HL-60 (cell line): ENCODE measurements around the gene ACD.

Experiments used
- DNase-seq, 2 experiments: peaks; one replicate each; pipeline ENCODE4 v3.0.0-alpha.2; 2010 to 2020; ENCODE audit warnings: low read depth in 1 of 2, low spot score in 1 of 2
- H3K27ac ChIP-seq: fragments of 250-450 bp; sonication (Bioruptor Pico); replicated peaks from 2 replicates; pipeline ENCODE4 v1.5.1; 2020; ENCODE audit warnings: mild to moderate bottlenecking, moderate library complexity
- H3K27me3 ChIP-seq: fragments of 250-450 bp; sonication (Bioruptor Pico); 2 replicates; pipeline ENCODE4 v1.5.1; 2021; ENCODE audit warnings: mild to moderate bottlenecking, moderate library complexity; ENCODE audit not compliant: insufficient read depth, poor library complexity, severe bottlenecking
- H3K4me3 ChIP-seq: replicated peaks from 2 replicates; pipeline ENCODE4 v1.5.1; 2011; ENCODE audit warnings: mild to moderate bottlenecking, control low read depth, low read length; ENCODE audit not compliant: insufficient read depth
- CTCF ChIP-seq: IDR thresholded peaks from one replicate; pipeline ENCODE4 v1.5.1; 2011; ENCODE audit warnings: low read length, control low read depth, inconsistent platforms; ENCODE audit not compliant: insufficient read depth
- GABPA ChIP-seq: IDR thresholded peaks from 2 replicates; pipeline ENCODE4 v1.6.1; 2012; ENCODE audit warnings: low read depth
- POLR2AphosphoS5 ChIP-seq: IDR thresholded peaks from 2 replicates; pipeline ENCODE4 v1.6.1; 2012; ENCODE audit warnings: low read depth
- REST ChIP-seq: IDR thresholded peaks from 2 replicates; pipeline ENCODE4 v1.6.1; 2012; ENCODE audit warnings: low read depth; ENCODE audit not compliant: insufficient replicate concordance
- SPI1 ChIP-seq: IDR thresholded peaks from 2 replicates; pipeline ENCODE4 v1.6.1; 2012; ENCODE audit warnings: low read depth, mild to moderate bottlenecking, borderline replicate concordance

Gene ACD

GRCh38 chr16:67702130-67702529 lies 42.1 kb upstream of the ACD start:
- TF ChIP-seq CTCF (no peak), REST (no peak), SPI1 (no peak), POLR2AphosphoS5 (no peak), GABPA (no peak)
- H3K4me3 ChIP-seq = no peak overlapping the region
- H3K27me3 ChIP-seq = no peaks in the 10 kb centered on the region

DNA sequence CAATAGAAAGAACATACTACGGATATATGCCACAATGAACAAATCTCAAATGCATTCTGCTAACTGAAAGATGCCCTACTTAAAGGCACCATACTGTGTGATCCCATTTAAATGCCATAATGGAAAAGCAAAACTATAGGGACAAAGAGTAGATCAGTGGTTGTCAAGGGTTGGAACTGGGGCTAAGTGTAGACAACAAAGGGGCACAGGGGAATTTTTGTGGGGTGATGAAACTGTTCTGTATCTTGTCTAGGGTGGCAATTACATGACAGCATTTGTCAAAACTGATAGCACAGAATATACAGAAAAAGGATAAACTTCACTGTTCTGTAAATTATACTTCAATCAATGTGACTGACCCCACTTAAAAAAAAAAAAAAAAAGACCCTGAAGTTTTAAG lies 41.4 kb upstream of the ACD start:
- no peak overlapping the region for H3K4me3 ChIP-seq
- H3K27me3 ChIP-seq = no peaks in the 10 kb centered on the region
- no peak overlapping the region for H3K27ac ChIP-seq
- TF ChIP-seq REST (no peak), CTCF (no peak), SPI1 (no peak), GABPA (no peak), POLR2AphosphoS5 (no peak)
- DNase-seq = no peak

More at GRCh38 chr16:67702130-67702529, 42.1 kb upstream of the ACD start:
- H3K27ac ChIP-seq = no peak overlapping the region
- DNase-seq = no peak

- no peak for TF ChIP-seq GABPA
- TF ChIP-seq SPI1 = no peak
- no peak for TF ChIP-seq CTCF
- TF ChIP-seq REST = no peak
- H3K4me3 ChIP-seq = no peak overlapping the region
- no peaks in the 10 kb centered on the region for H3K27me3 ChIP-seq
- DNase-seq = no peak
- H3K27ac ChIP-seq = no peak overlapping the region
These were observed 39.2 kb upstream of the ACD start for GRCh38 chr16:67699265-67699664.
